NCI-H2107 treated with DMSO at 0.1 percent for 48 hours (cell line): ENCODE measurements around the gene NCKAP5.

Experiments used
- DNase-seq: peaks from one replicate; lab custom pipeline; 2025; ENCODE audit not compliant: unreplicated experiment; lab: John Stamatoyannopoulos, UW

The NCKAP5 gene

GRCh38 chr2:133568172-133568571, at the start of gene NCKAP5:
Gene NCKAP5, minus strand, starts transcription at chr2:133568463. Its CDS starts 50,937 bp downstream, at chr2:133517526.
- no peak for DNase-seq

DNA sequence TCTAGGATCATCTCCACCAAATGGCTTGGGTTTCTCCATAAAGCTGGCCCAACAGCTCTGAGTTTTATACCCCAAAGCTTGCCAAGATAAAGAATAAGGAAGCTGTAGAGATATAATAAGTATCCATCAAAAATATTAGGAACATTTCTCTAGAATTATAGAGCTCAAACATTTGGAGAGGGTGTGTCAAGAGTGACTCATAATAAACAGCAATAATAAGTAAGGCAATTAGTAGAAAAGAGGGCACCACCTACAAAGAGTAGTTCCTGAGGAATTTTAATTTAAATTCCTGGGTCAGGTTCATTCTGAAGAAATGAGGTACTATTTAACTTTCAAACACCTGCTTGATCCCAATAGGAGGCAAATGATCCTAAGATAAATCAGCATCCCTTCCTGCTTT, 41.4 kb upstream of the NCKAP5 start:
- no peak for DNase-seq

GRCh38 chr2:133608291-133608690, 40.0 kb upstream of the NCKAP5 start:
- no peak for DNase-seq

- DNase-seq = no peak
Measured at GRCh38 chr2:133607679-133608078, 39.4 kb upstream of the NCKAP5 start.

DNA sequence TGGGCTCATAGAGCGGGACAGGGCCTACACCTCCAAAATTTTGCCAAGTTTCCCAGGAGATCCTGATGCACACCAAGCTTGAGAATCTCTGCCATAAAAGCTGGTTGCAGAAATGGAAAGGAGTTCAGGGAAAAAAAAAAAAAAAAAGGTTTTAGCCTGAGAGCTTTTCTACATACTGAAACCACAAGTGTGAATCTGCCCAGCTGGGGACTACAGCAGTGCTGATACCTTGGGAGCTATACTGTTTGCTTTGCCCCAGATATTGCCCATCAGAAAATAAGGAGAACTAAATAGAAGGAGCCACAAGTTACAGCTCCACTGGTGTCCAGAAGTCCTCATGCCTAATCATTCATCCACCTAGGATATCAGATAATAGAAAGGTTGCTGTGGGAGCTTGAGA, 38.4 kb upstream of the NCKAP5 start:
- no peak for DNase-seq

- DNase-seq = no peak
Measured at GRCh38 chr2:133605766-133606137, 37.5 kb upstream of the NCKAP5 start.

DNA sequence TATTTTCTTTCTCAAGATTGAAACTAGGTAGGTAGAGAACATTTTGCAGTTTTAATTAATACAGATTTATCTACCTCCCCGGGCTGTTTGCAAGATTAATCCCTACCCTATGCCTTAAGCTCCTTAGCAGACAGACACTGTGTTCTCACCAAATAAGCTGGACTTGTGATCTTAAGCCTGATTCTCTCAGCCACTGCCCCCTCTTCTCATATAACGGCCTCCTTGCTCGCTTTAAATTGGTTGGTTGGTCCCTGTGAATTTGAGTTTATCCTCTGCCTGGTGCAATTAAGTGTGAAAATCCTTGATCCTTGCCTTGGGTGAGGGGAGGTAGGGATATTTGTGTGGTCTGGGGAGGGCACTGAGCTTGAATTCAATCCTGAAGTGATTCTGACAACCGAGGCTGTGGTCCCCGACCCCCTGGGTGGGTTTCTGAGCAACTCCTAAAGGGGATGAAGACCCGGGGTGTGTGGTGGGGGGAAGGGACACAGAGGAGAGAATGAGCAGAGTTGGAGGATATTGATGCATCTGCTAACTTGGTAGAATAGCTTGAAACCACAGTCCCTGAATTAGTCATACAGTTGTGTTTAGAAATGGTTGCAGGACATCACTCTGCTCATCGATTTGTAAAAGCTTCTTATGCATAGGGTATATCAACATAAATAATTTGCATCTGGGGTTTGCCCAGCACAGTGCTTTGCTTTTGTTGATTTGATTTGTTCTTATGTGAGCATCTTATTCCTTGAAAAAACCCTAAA, 36.9 kb upstream of the NCKAP5 start:
- DNase-seq = no peak

DNA sequence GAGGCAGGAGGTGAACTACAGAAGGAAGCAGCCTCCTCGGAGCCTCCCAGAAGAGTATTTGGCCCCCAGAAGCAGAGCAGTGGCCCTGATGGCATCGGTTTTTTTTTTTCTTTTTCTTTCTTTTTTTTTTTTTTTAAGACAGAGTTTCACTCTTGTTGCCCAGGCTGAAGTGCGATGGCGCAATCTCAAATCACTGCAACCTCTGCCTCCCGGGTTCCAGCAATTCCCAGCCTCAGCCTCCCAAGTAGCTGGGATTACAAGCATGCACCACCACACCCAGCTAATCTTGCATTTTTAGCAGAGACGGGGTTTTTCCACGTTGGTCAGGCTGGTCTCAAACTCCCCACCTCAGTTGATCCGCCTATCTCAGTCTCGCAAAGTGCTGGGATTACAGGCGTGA, 34.8 kb upstream of the NCKAP5 start:
- DNase-seq = no peak

GRCh38 chr2:133602538-133602937, 34.3 kb upstream of the NCKAP5 start:
- no peak for DNase-seq

- DNase-seq = no peak
Measured at GRCh38 chr2:133600266-133600928, 32.1 kb upstream of the NCKAP5 start.

DNA sequence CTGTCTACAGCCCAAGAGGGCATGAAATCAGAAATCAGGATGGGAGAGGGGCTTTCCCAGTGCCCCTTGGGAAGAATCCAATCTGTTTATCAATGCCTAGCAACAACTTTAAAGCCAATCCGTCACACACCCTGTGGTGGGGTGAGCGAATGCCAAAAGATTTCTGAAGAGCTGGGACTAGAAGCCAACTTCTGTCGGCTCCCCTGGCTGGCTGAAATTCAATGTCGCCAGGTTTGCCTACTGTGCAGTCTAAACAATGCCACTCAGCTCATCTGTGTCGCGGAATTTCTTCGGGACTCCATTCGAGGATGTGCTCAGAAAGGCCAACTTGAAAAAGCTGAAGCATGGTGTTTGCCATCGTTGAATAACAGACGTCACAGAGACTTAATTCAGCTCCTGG, 31.5 kb upstream of the NCKAP5 start:
- DNase-seq = no peak

- DNase-seq = no peak
Measured at GRCh38 chr2:133599211-133599803, 31.0 kb upstream of the NCKAP5 start.

DNA sequence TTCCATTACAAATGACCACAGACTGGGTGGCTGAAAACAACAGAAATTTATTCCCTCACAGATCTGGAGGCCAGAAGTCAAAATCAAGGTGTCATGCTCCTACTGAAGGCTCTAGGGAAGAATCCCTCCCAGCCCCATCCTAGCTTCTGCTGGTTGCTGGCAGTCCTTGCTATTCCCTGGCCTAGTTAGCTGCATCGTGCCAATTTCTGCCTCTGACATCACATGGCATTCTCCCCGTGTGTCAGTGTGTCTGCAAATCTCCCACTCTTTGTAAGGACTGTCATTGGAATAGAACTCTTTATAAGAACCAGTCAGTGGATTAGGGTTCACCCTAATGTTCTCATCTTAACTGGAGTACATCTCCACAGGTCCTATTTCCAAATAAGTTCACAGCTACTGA, 30.5 kb upstream of the NCKAP5 start:
- no peak for DNase-seq

DNA sequence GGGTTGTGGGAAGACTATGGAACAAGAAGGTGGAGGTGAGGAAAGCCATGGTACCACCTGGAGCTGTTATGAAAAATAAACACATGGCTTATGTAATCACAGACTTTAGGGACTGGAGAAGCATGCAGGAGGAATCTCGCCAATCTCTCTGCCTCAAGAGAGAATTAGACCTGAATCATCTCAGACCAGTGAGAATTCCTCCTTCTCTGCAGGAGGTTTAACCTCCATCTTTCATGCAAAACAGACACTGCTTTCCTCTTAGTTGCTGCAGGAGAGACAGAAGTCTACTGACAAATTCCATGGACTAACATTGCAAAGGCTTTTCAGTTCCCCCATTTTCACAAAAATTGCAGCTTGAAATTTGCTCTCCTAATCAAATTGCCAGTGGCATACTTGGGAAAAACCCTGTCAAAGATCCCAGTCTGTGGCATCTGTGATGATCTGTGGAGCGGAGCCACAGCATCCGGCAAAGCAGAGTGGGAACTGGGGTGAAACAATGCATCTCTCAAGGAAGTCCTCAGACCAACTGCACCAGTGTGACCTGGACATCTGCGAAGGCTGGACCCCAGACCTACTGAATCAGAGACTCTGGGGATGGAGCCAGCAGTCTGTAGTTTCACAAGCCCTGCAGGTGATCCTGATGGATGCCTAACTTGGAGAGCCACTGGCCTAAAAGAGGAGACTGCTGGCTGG, 28.6 kb upstream of the NCKAP5 start:
- no peak for DNase-seq

DNA sequence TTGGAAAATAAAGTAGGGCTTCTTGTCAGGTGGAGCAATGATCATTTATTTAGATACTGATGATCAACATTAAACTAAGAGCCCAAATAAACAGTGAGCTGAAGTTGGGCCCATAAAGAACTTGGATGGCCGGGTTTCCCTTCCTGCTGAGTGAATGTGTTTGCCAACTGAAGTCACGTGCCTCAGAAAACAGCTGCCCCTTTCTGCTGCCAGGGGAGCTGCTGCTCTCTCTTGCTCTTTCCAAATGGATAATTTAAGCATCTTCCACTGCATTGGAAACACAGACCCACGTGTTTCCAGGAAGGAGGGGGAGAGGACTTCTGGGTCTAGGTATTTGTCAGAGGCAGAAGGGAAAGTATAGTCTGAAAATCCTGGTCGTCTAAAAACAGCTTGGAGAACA, 22.9 kb upstream of the NCKAP5 start:
- DNase-seq = no peak

DNA sequence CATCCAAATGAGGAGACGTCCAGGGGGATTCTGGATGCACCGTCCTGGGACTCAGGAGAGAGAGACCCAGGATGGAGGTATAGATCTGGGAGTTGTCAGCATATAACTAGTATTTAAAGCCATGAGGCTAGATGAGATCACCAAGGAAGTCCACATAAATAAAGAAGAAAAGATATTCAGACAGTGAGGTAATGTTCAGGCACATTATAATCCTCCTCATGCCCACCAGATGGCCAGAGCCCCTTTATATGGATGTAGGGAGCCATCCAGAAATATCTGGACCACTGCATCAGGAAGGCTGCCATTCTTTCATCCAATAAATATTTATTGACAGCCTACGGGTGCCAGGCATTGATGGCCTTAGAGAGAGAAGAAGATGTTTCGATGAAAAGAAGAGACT, 21.2 kb upstream of the NCKAP5 start:
- no peak for DNase-seq

DNA sequence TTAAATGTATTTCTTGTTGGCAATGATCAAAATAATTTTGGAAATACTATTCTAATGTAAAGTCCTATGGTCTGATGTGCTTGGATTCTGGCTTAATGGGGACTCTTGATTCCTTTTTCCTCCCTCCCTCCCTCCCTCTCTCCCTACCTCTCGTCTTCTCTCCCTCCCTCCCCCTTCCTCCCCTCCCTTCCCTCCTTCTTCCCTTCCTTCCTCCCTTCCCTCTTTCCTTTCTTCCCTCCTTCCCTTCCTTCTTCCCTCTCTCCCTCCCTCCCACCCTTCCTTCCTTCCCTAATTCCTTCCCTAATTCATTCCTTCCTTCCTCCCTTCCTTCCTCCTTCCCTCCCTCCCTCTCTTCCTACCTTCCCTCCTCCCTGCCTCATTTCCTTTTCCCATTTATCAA, 19.9 kb upstream of the NCKAP5 start:
- no peak for DNase-seq

- no peak for DNase-seq
Measured at GRCh38 chr2:133586978-133587377, 18.7 kb upstream of the NCKAP5 start.

GRCh38 chr2:133581010-133581760, 12.9 kb upstream of the NCKAP5 start:
- DNase-seq = no peak

GRCh38 chr2:133579274-133579673, 11.0 kb upstream of the NCKAP5 start:
- DNase-seq = no peak

DNA sequence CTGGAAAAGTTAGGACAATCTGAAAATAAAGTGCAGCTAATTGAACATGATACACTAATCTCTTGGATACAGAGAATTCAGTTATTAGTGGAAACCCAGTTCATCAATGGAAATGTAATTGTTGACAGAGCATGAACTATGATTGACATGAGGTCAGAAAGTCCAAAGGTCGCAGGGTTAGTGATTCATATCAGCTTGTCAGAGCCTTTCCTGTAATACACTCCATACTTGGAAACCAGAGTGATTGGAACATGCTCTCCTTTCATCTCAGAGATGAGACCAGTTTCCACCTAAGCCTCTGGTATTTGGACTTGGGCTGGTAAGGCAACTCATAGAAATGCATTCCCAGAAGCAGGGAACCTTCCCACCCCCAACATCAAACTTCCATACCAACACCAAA, 8.5 kb upstream of the NCKAP5 start:
- no peak for DNase-seq
